ENCODE results near the gene SLC25A33. TPM values are rescaled to one million over a fixed set of nuclear protein-coding genes. Genes with fewer than 3 reads are reported as not detected.

SLC25A33 gene
- total and polyA plus RNA-seq, 2 of the 8 experiments (the other 6 are each of a cell fraction or from before 2014, with no cell fraction given), result 7.8 to 12.8 TPM

DNA sequence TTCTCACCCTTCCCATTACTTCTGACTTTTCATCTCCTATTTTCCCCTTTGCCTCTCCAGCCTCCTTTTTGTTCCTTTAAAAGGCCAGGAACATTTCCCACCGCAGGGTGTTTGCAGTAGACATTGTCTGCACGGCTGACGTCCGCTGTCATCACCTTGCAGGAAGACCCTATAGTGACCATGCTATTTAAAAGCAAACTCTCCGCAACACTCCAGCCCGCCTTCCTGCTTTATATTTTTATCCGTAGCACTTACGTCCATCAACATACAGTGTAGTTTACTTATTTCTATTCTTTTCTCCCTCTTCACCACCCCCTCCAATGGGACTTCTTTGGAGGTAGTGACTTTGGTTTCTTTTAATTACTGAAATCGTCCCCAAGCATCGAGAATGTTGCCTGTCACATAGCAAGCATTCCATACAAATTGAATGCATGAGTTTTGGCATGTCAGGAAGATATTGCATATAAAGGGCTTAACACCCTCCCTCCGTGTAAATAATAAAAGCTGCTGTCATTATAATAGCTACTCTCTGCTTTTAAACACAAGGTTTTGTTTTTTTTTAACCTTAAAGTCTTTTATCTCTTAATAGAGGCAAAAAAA, 19.8 kb downstream of the SLC25A33 start:
- Histone ChIP-seq H3K18ac (ENCODE audit: extremely low read depth, low read length) (no peak overlapping the region), H3K27ac (ENCODE audit: low read depth, low read length) (no peak overlapping the region), H4K91ac (replicated peaks; ENCODE audit: insufficient read length, low read length) (no peak overlapping the region), H3K23ac (ENCODE audit: insufficient read length) (no peak overlapping the region), H2BK20ac (ENCODE audit: low read length) (no peak overlapping the region), H3K79me1 (ENCODE audit: low read depth, low read length) (no peaks in the 10 kb centered on the region), H3K4me3 (ENCODE audit: extremely low read depth in 1 of 4, insufficient read depth in 2 of 4, low read depth in 3 of 4, low read length in 4 of 4) (no peak overlapping the region), H3K79me2 (ENCODE audit: control insufficient read depth in 1 of 2, insufficient read depth in 2 of 2, low read length in 2 of 2) (no peaks in the 10 kb centered on the region; a peak in 1 of 4 replicates), H3K56ac (replicated peaks; ENCODE audit: insufficient read length, low read depth, low read length) (no peak overlapping the region), H3K14ac (ENCODE audit: insufficient read length) (no peak overlapping the region), H2AFZ (ENCODE audit: low read length) (no peak overlapping the region), H3K4ac (replicated peaks; ENCODE audit: insufficient read length, low read depth, low read length) (no peak overlapping the region), H2AK5ac (ENCODE audit: low read depth, low read length) (no peak overlapping the region), H3K9ac (replicated peaks in 1 of 4; ENCODE audit: extremely low read depth in 1 of 4, low read depth in 3 of 4, low read length in 3 of 4) (no peak overlapping the region), H3K23me2 (ENCODE audit: low read depth, low read length) (no peaks in the 10 kb centered on the region; the same call in 1 of the 2 replicates), H2BK5ac (ENCODE audit: low read depth, low read length) (no peak overlapping the region), H2BK12ac (ENCODE audit: low read depth, low read length) (no peak overlapping the region), H4K20me1 (replicated peaks in 1 of 2; ENCODE audit: control insufficient read depth in 1 of 2, insufficient read depth in 2 of 2, low read length in 2 of 2) (peaks cover 0 to 22% of the 10 kb centered on the region in 2 experiments), H2BK120ac (replicated peaks; ENCODE audit: low read depth, low read length) (no peak overlapping the region), H3K27me3 (replicated peaks in 1 of 4; ENCODE audit: control insufficient read depth in 3 of 4, extremely low read depth in 1 of 4, insufficient read depth in 3 of 4, low read length in 3 of 4) (peaks cover 0 to 9% (median 3%) of the 10 kb centered on the region in 4 experiments; a peak in 3 of 7 replicates), H3K36me3 (ENCODE audit: control insufficient read depth in 2 of 4, insufficient read depth in 4 of 4, low read length in 3 of 4) (peaks cover 5 to 46% (median 28%) of the 10 kb centered on the region in 4 experiments; a peak in 7 of 8 replicates), H2BK15ac (ENCODE audit: low read length) (no peak overlapping the region), H4K5ac (ENCODE audit: insufficient read length, low read depth, low read length) (no peak overlapping the region), H3K9me3 (ENCODE audit: insufficient read depth in 2 of 2, low read depth in 1 of 2, low read length in 1 of 2) (no peaks in the 10 kb centered on the region), H4K8ac (ENCODE audit: extremely low read depth, insufficient read depth, low read length) (no peak overlapping the region), H3K4me2 (ENCODE audit: insufficient read depth in 1 of 2, low read depth in 2 of 2, low read length in 2 of 2) (no peak overlapping the region), H3K4me1 (replicated peaks in 1 of 4; ENCODE audit: control insufficient read depth in 3 of 4, insufficient read depth in 4 of 4, low read length in 3 of 4) (no peaks in the 10 kb centered on the region; a peak in 1 of 7 replicates)
- no peak for TF ChIP-seq KDM5A (IDR thresholded peaks at IDR 0.05; ENCODE audit: low read length)
- TF ChIP-seq ASH2L (IDR thresholded peaks at IDR 0.05; ENCODE audit: low read length), result no peak
- ChIA-PET CTCF (ENCODE audit: partially characterized antibody) (interaction anchor here (0.7 to 1.4 kb wide), 3 partner anchors 11 to 17 kb away, joined by 3 to 9 read pairs (median 3); no protein-coding TSS in a partner anchor), POLR2A (ENCODE audit: partially characterized antibody) (interaction anchor here (0.8 to 1.1 kb wide), 2 partner anchors 15 to 61 kb away, joined by 3 read pairs; no protein-coding TSS in a partner anchor)
- 86% methylated on average over 11 of the region's 11 CpGs; no CpG with 5 or more reads in 1 of the 2 experiments for WGBS, 2 experiments (ENCODE audit: extremely low coverage in 1 of 2, insufficient coverage in 1 of 2, insufficient read length in 1 of 2, insufficient replicate concordance in 2 of 2, low coverage in 1 of 2, low lambda C conversion rate in 2 of 2, missing lambda C conversion rate in 1 of 2)
- FAIRE-seq, result no peak
- DNase-seq (ENCODE audit: low read depth in 1 of 2, low spot score in 2 of 2), result no peak

Data from H1 (cell line).